HG03103 (cell line): Measurements from ENCODE around the gene DLL1.

ENCODE experiments used
- ATAC-seq: cut with Tn5 transposase; IDR thresholded peaks from one replicate; pipeline ENCODE4 v1.9.1; 2021; ENCODE audit warnings: low read depth; ENCODE audit not compliant: unreplicated experiment

DLL1 gene

DNA sequence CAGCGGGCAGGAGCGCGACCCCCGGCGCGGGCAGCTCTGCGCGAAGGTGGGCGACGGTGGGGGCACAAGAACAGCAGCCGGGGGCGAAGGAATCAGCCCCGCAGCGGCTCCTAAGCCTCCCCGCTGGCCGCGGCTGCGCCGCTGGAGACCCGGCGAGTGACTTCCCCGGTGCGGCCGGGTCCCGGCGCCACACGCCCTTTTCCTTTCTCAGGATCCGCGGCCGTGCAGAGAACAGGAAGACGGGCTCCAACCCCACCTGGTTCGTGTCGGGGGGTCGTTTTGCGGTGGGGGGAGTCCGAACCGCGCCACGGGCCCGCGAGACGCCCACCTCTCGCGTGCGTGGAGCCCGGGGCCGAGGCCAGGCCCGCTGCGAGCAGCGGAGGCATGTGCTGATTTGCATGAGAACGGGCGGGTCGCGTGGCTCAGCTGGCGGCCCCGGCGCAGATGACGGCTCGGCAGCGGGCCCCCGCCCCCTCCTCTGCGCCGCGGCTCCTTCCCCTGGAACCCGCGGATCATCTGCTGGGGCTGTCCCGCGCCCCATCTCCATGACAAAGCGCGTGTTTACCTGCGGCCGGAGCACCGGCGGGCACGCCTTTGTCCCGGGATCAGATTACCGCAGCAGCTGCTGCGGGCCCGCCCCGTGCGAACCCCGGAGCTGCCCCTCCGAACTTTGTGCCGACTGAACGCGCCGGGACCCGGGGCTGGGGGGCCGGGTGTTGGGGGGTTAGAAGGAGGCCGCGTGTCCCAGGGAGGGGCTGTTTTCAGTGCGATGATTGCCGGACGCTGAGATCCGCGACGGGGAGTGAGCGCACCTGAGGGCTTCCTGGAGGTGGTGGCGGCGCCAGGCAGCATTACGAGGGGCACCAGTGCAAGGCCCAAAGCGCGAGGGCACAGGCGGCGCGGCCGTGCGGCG, 4.9 kb upstream of the DLL1 start:
- peak; percentile 48 for ATAC-seq

DNA sequence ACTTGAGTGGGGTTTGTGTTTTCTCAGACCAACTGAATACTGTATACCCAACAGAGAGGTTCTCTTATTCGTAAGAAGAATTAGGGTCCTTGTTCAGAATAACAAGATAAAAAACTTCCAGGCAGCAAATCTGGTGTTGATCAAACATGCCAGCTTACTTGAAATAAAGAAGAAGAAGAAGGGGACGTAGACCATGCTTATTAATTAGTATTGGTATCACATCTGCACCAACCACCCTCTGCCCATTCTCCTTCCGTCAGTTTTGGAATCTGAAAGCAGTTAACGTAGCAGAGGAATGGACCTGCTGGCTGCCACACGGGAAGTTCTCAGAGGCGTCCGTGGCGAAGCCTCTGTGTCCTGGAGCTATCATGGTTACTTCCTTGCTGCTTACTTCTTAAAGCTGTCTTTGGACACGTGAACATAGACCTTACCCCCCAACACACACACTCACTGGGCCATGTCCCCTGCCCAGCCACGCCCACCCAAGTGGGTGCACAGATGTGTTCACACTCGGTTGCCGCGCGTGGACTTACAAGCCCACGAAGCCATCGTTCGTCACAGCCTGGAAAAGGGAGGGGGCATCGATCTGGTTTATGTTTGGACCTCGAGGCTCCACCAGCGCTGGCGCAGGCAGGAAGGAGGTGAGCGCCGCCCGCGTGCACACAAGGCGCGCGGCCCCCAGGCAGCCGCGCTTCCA, 4.1 kb upstream of the DLL1 start:
- ATAC-seq: no peak

DNA sequence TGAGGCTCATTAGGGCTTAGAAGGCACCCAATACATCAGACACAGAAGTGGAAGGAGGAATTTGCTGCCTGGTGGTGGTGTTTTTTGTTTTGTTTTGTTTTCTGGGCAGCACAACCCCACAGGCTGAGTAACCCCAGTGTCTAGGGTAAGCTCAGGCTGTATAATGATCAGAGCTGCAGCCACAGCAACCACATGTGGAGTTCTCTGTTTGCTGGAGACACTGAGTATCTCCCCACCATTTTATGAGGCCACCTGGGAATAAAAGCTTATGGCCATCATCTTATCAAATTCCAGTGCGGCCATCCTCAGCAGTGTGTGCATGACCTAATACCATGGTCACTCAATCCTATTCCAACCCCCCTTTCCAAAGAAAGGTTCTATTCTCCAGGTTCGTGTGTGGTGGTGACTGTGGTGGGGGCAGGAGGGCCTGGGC, 3.4 kb upstream of the DLL1 start:
- ATAC-seq: no peak

DNA sequence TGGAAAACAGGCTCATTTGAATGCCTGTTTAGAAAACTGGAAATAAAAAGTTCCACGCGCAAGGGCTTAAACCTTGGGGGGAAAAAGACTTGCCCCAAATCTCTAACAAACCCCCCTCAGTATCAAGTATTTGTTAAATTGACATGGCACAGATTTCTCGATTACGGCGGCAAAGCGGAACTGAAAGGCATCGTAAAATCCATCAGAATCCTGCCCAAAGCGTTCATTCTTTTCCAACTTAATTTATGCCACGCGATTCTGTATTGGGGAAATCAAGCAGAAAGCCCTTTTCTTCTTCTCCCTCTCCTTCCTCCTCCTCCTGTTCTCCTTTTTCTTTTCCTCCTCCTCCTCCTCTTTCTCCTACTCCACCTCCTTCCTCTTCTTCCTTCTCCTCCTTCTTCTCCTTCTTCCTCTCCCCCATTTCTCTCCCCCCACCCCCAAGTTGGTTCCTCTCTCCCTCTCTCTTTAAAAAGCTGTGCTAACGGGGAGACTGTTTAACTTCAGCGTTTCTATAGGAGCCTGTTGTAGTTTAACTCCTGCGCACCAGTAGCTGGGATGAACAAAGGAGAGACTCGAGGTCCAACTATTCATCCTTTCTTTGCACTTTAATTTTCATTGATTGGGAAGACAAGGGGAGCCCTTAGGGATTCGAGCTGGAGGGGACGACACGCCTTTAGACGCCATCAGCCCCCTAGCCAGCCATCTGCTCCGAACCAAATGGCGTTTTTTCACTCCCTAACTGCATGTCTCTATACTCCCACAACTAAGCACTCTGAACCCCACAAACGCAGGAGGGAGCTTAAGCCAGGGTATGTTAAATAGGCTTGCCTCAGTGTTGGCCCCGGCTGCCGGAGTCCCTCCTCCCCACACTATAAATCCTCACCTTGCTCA, 2.7 kb upstream of the DLL1 start:
- no peak for ATAC-seq

DNA sequence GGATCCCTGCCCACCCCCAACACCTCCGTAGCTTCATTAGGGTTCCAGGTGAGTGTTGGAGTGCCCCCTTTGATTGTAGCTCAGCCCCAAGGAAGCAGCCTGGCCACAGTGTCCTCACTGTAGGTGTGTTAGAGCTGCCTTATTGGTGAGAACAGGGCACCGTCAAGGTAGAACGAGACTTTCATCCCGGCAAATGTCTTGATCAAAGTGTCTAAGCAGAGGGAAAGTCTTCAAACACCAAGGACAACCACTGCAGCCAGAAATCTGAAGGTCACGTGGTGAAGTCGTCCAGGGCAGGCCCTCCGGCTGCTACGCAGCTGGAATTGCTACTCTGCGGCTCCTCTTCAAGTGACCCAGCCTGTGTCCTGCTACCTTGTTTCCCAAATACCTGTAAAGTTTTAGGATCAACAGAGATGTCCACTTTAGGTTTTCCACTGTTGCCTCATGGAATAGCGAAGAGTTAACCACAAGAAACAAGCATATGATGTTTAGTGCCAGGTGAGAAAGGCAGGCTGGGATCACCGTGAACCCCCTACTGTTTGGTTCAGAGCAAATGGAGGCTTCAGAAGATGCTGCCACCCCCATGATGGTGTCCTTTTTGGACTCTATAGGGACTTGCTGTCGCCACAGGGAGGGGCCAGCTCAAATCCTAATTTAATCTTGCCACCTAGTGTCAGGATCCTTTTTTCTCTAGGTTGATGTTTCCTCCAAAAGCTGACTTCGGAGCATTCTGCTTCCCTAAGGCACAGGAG, 1.7 kb upstream of the DLL1 start:
- ATAC-seq: no peak

DNA sequence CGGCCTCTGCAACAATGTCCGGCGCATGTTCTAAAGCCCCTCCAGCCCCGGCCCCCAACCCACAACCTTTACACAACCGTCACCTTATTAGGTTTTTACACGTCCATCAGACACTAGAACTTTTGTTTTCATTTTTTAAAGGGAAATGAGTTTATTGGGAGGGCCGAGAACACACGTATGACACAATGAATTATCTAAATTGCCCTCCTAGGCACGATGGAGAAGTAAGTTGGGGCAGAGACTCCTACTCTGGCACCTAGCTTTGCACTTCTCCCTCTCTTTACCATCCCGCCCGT, 1.2 kb upstream of the DLL1 start:
- ATAC-seq: no peak

DNA sequence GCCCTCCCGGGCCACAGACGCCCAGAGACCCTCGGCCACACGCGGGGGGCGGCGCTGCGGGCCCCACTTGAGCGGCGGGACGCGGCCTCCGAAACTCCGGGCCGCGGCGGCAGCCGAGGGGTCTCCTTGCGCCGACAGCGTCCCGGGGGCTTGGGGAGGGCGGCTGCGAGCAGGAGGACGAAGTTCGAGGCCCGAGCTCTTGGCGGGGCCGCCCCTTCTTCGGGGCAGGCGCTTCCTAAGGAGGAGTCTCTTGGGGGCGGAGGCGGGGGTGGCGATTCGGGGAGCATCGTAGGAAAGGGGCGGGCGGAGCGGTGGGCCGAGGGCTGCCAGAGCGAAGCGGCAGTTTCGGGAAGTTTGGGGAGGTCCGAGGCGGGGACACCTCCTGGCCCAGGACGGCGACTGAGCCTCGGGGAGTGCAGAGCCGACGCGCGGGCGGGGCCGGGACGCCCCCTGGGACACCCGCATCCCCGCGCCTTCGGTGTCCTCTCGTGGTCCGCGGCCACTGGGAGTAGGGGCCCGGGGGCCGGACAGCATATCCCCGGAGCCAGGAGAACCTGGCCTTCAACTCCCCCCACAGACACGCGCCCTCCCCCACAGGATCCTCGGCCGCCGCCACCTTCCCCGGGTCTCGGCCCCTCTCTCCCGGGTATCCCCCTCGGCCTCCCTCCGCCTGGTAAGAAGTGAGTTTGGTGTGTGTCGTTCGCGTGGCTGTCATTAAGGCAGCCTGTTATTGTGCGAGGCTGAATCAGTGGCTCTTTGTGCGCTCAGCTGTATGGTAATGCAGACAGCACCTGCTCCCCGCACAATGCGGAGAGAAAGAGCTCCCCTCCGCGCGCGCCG, 613 bp upstream of the DLL1 start:
- peak; percentile 28 for ATAC-seq

DNA sequence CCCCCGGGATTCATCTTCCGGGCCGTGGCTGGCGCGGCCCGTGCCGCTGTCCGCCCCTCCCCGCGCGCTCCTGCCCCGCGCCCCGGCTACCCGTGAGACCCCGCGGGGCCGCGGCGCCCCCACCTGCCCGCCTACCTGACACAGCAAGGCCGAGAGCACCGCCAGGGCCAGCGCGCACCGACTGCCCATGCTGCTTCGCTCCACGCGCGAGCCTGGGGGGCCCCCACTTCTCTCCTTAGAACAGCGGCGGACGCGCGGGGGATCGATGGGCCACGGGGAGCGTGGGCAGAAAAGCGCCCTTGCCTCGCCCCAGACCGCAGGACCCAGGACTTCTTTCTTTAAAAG, 955 bp downstream of the DLL1 start:
- ATAC-seq: no peak

DNA sequence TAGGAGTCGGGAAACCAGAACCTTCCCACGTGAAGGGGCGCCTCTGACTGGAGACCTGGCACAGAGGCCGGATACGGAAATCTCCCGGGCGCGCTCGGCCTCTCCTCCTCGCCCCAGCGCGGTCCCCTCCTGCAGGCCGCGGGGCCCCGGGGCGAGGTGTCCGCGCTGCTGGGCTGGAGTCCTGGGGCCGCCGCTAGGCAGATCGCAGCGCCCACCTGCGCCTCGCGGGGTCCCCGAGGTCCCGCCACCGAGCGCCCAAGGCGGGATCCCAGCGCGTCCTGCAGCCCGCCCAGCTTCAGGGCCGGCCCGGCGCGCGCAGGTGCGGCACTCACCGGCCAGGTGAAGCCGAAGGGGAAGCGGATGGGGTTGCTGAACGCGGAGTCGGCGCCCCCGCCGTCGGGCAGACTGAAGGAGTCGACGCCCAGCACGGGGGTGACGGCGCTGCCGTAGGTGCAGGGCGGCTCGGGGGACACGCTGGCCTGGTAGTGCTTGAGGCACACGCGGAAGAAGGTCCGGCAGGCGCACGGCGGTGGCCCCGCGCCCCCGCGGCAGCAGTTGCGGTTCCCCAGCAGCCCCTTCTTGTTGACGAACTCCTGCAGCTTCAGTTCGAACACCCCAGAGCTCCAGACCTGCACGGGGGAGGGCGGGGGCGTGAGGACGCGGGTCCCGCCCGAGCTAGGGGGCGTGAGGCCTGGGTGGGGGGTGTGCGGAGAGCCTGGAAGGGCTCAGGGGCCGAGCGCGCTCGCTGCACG, 1.5 kb downstream of the DLL1 start:
- no peak for ATAC-seq

DNA sequence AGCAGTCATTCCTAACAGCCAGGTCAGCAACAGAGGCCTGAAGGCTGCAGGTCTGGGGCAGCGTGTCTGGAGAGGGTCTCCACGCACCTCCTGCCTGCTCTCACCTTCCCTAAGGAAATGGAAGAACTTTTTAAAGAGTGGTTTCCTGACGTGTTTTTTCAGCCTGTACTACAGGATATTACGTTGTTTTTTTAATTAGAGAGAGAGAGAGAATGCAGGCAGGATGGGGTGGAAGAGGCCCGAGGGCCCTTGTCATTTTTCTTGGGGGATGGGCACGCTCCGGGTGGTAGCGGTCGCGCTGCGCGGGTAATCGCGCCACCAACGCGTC, 2.1 kb downstream of the DLL1 start:
- ATAC-seq: no peak

DNA sequence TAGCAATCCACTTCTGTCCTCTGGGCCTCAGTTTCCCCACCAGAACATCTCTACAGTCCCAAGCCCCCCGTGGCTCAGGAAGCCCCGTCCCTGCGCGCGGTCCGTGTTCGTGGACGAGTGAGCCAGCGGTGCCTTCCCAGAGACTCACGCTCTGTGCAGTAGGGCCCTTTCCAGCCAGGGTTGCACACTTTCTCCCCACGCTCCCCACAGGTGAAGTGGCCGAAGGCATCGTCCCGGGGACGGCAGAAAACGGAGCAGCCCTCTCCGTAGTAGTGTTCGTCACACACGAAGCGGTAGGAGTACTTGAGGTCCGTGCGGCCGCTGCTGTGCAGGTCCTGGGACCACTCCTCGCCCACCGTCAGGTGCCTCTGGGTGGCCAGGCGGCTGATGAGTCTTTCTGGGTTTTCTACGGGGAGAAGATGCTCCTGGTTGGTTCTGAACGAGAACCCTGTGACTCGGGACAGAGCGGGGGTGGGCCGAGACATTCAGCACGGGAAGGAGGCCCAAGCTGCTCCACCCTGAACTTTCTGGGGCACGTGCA, 2.7 kb downstream of the DLL1 start:
- no peak for ATAC-seq

DNA sequence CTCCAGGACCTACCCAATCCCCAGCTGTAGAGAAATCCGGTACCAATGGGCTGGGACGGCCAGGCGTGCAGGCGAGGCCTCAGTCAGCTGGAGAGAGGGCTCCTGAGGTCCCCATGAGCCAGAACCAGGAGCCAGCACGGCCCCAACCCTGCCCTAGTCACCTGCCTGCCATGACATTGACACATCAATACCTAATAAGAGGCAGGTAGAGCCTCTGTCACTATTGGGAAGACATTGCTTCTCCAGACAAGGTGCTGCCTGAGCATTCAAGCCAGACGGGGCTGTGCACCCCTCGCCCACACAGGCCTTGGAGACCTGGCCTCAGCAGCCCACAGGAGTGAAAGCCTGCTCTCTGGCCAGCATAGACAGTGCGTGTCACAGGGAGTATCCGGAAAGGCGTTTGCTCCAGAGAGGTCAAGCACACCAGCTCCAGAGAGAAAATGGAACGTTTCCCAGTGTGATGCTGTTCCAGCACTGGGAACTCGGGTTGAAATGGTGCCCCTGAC, 3.5 kb downstream of the DLL1 start:
- no peak for ATAC-seq

DNA sequence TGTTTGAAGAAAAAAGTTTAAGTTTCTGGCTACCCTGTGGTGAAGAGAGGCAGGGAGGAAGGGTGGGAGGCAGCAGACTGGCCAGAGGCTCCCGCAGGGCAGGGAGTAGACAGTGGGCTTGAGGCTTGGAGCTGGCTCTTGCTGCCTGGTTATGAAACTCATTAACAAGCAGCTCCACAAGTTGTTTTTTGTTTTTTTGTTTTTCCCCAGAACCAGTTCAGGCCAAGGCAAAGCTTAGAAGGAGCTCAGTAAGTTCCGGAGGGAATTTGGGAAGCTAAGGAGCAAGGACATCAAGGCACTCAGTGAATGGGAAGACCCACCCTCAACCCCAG, 4.0 kb downstream of the DLL1 start:
- ATAC-seq: no peak

DNA sequence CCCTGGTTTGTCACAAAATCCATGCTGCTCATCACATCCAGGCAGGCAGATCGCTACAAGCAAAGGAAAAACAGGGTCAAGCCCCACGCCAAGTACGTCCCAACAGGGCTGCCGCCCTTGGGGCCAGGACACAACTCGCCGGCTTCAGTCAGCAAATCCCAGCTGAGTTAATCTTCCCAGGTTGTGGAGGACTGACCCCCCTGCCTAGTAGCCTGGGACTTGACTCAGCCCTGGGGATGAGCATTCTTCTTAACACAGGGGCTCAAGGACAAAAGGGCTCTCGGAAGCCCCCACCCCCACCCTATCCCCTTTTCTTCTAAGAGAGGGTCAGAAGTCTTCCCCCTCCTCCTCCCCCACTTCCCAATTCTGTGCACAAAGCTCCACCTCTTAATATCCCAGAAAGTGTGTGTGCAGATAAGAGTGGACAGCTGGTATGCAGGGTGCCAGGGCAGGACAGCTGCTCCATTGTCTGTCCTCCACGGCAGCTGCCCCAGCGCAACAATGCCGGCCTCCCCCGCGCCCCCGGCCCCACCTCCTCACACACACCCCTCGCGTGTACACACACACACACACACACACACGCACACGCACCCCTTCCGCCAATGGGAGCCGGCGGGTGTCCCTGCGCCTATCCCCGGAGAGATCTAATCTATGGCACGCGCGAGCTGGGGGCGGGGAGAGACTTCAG, 4.5 kb downstream of the DLL1 start:
- ATAC-seq: no peak

DNA sequence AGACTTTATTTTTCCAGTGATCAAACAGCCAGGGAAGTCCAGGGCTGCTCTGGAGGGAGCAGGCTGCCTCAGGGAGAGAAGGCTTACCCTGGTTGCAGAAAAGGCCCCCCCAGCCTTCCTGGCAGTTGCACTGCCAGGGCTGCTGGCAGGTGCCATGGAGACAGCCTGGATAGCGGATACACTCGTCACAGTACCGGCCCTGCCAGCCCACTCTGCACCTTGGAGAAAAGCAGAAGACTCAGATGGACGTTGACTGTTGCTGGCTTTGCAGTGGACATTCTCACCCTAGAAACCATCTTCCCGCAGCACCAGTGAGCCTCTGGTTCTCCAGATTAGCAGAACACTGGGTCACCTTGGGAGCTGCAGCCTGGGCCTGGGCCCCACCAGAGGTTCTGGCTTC, 5.4 kb downstream of the DLL1 start:
- ATAC-seq: no peak

DNA sequence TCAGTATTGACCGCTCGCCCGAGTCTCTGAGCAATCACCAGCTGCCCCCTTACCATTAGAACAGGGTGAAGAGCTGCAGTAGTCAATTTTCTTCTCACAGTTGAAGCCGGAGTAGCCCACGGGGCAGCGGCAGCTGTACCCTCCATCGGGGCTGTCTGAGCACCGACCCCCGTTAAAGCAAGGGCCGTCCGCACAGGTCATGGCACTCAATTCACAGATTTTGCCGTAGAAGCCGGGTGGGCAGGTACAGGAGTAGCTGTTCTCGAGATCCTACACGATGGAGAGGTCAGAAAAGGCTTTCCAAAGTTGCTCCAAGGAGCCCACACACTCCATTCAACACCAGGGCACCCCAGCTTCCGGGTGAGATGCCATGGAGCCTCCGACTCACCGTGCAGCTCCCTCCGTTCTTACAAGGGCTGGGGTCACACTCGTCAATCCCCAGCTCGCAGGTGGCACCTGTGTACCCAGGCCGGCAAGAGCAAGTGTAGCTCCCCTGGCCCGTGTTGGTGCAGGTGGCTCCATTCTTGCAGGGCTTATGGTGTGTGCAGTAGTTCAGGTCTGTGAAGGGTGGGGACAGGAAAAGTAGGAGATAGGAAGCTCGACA, 5.9 kb downstream of the DLL1 start:
- no peak for ATAC-seq

DNA sequence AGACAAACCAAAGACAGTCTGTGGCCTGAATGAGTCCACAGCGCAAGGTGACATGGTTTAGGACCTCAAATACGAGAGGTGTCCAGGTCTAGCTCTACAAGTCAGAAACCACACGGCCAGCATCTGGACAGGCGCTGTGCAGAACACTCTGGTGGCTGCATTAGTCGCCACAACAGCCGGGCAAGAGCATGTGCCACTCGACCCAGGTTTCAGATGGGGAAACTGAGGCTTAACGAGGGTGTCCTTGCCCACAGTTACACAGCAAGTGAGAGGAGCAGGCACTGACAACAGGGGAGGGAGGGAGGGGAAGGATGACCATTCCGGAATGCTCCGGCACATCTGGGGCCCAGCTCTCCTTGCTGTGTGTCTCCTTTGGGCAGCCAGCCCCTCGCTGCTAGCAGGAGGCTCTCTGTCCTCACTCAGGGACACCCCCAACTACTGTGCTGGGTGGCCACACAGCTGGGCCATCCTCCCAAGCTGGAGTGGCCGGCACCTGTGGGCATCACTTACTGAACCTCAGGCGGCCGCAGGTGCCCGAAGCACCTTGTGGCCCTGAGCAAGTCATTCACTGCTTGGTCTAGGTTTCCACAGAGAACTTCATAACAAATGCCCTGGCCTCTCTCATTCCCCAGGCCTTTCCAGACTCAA, 6.6 kb downstream of the DLL1 start:
- ATAC-seq: no peak
